ENCODE data around the gene IL33.

DNA sequence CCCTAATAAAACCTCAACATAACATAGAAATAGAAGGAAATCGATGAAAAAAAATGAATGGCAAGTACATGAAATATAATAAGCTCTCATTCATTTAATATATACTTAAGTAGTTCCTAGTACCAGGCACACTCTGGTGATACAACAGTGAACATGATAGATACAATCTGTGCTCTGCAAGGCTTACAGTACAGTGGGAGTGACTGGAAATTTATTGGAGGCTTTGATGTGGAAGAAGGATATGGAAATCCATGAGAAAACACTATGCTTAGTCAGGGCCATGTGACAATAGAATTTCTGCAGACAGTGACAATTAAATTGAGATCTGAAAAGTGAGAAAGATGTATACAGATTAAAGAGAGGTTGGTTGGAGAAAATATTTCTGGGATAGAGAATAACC is 32.0 kb upstream of the IL33 start:
- TF ChIP-seq, protein P1, sequence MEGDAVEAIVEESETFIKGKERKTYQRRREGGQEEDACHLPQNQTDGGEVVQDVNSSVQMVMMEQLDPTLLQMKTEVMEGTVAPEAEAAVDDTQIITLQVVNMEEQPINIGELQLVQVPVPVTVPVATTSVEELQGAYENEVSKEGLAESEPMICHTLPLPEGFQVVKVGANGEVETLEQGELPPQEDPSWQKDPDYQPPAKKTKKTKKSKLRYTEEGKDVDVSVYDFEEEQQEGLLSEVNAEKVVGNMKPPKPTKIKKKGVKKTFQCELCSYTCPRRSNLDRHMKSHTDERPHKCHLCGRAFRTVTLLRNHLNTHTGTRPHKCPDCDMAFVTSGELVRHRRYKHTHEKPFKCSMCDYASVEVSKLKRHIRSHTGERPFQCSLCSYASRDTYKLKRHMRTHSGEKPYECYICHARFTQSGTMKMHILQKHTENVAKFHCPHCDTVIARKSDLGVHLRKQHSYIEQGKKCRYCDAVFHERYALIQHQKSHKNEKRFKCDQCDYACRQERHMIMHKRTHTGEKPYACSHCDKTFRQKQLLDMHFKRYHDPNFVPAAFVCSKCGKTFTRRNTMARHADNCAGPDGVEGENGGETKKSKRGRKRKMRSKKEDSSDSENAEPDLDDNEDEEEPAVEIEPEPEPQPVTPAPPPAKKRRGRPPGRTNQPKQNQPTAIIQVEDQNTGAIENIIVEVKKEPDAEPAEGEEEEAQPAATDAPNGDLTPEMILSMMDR (IDR thresholded peaks at IDR 0.05): no peak
- TF ChIP-seq POLR2A (IDR thresholded peaks at IDR 0.05): no peak

All from body of pancreas (tissue), 4 donors.